ENCODE results near the gene ZNF679. TPM values are rescaled to one million over a fixed set of nuclear protein-coding genes. Genes with fewer than 3 reads are reported as not detected.
"Not testable (repeated sequence)": the region's sequence is repeated elsewhere in the genome, so short reads cannot be mapped to it uniquely, and the experiment has no call there.

ZNF679 gene
- total RNA-seq (2021; ENCODE audit: unreplicated experiment) (not detected), Bru-seq, nascent RNA (not detected), BruChase-seq, experiment 1, labeled RNA remaining after a 2-hour chase (not detected), BruChase-seq, experiment 2, labeled RNA remaining after a 6-hour chase (not detected)
- not detected for polyA plus RNA-seq (2012; ENCODE audit: insufficient read length)
- long read RNA-seq, result 0 reads

DNA sequence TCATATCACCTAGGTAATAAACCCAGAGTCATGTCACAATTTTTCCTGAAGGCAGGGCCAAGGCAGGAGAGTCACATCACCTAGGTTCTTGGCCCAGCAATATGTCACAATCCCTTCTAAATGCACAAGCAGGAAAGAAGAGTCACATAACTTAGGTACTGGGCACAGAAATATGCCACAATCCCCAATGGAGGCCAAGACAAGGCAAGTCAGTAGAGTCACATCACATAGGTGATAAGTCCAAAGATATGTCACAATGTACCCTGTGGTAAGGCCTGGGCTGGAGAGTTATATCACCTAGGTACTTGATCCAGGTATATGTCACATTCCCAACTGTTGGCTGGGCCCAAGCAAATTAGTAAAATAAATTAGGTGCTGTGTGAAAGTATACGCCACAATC is at the start of gene ZNF679:
ZNF679 (plus strand) TSS at position 301 of the 400 bp plus-strand sequence. CDS start 20,644 bp downstream, outside the sequence.
- DNase-seq (ENCODE audit: low read depth, low spot score); H3K4me3 ChIP-seq (ENCODE audit: low read depth in 2 of 2, low read length in 2 of 2); POLR2A ChIA-PET; CTCF ChIA-PET; H3K27me3 ChIP-seq (ENCODE audit: control insufficient read depth, insufficient read depth, low read length); ATAC-seq; BruUV-seq (replicated peaks); H3K4me1 ChIP-seq (ENCODE audit: control insufficient read depth, insufficient read depth, low read length); H3K27ac ChIP-seq (ENCODE audit: low read length); intact Hi-C loops (cut with micrococcal nuclease; ENCODE audit: unreplicated experiment); H3K36me3 ChIP-seq (ENCODE audit: control insufficient read depth, insufficient read depth, low read length); in situ Hi-C loops (cut with HindIII; ENCODE audit: low pct_unique_long_range_greater_than_20kb, low sequenced_read_pairs): not testable (repeated sequence)
- H3K9me3 ChIP-seq (ENCODE audit: control insufficient read depth, insufficient read depth, low read depth, low read length), result peaks cover 19% of the 10 kb centered on the region; the same call in 1 of the 2 replicates

DNA sequence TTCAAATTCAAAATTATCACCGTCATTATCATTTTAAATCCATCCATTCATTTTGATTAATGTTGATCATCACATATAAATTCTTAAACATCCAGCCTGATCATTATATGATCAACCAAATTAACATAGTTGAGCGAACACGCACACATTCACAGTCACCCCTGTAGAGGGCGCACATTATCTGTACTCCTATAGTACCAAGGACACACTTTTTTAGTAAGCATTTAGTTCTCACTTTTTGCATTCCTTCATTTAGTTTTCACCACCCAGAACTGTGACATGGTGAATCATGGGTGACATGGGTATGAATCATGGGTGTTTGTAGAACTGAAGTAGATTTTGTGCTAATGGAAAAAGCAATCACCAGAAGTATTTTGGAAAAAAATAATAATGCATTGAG is 47.3 kb upstream of the ZNF679 start:
- Histone ChIP-seq H3K27me3 (ENCODE audit: control insufficient read depth, insufficient read depth, low read length) (no peaks in the 10 kb centered on the region), H3K9me3 (ENCODE audit: control insufficient read depth, insufficient read depth, low read depth, low read length) (0 out of 2 replicates have a peak, but pooled peaks cover 6% of the 10 kb centered on the region), H3K27ac (ENCODE audit: low read length) (no peak overlapping the region), H3K4me1 (ENCODE audit: control insufficient read depth, insufficient read depth, low read length) (no peaks in the 10 kb centered on the region), H3K36me3 (ENCODE audit: control insufficient read depth, insufficient read depth, low read length) (no peaks in the 10 kb centered on the region), H3K4me3 (ENCODE audit: low read depth in 2 of 2, low read length in 2 of 2) (no peak overlapping the region)
- ATAC-seq (no peak), DNase-seq (ENCODE audit: low read depth, low spot score) (no peak)
- TF ChIP-seq POLR2AphosphoS5 (IDR thresholded peaks at IDR 0.05; ENCODE audit: low read depth, low read length) (no peak), CTCF (IDR thresholded peaks at IDR 0.05) (peak; percentile 29; the same call in 1 of the 2 replicates)
- intact Hi-C loops (cut with micrococcal nuclease; ENCODE audit: unreplicated experiment) (no loop called here), in situ Hi-C loops (cut with HindIII; ENCODE audit: low pct_unique_long_range_greater_than_20kb, low sequenced_read_pairs) (no loop called here)
- ChIA-PET POLR2A (no interaction called here), CTCF (no interaction called here)
- BruUV-seq (replicated peaks), result no TSS peak

- no peaks in the 10 kb centered on the region for H3K4me1 ChIP-seq (ENCODE audit: control insufficient read depth, insufficient read depth, low read length)
- intact Hi-C loops (cut with micrococcal nuclease; ENCODE audit: unreplicated experiment), result no loop called here
- no peak overlapping the region for H3K4me3 ChIP-seq (ENCODE audit: low read depth in 2 of 2, low read length in 2 of 2)
- no peak for TF ChIP-seq SIN3A (IDR thresholded peaks at IDR 0.05; ENCODE audit: borderline replicate concordance, insufficient read depth, low read depth, low read length)
- TF ChIP-seq, protein P1, sequence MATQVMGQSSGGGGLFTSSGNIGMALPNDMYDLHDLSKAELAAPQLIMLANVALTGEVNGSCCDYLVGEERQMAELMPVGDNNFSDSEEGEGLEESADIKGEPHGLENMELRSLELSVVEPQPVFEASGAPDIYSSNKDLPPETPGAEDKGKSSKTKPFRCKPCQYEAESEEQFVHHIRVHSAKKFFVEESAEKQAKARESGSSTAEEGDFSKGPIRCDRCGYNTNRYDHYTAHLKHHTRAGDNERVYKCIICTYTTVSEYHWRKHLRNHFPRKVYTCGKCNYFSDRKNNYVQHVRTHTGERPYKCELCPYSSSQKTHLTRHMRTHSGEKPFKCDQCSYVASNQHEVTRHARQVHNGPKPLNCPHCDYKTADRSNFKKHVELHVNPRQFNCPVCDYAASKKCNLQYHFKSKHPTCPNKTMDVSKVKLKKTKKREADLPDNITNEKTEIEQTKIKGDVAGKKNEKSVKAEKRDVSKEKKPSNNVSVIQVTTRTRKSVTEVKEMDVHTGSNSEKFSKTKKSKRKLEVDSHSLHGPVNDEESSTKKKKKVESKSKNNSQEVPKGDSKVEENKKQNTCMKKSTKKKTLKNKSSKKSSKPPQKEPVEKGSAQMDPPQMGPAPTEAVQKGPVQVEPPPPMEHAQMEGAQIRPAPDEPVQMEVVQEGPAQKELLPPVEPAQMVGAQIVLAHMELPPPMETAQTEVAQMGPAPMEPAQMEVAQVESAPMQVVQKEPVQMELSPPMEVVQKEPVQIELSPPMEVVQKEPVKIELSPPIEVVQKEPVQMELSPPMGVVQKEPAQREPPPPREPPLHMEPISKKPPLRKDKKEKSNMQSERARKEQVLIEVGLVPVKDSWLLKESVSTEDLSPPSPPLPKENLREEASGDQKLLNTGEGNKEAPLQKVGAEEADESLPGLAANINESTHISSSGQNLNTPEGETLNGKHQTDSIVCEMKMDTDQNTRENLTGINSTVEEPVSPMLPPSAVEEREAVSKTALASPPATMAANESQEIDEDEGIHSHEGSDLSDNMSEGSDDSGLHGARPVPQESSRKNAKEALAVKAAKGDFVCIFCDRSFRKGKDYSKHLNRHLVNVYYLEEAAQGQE (IDR thresholded peaks at IDR 0.05; ENCODE audit: insufficient read depth in 1 of 2, low read depth in 2 of 2, low read length in 1 of 2), result no peak
- no peak for TF ChIP-seq CTCF (IDR thresholded peaks at IDR 0.05)
- no peak for TF ChIP-seq TCF7L2 (IDR thresholded peaks at IDR 0.05; ENCODE audit: low read depth, low read length)
- TF ChIP-seq POLR2AphosphoS5 (IDR thresholded peaks at IDR 0.05; ENCODE audit: low read depth, low read length), result no peak
- H3K27me3 ChIP-seq (ENCODE audit: control insufficient read depth, insufficient read depth, low read length), result no peaks in the 10 kb centered on the region
- in situ Hi-C loops (cut with HindIII; ENCODE audit: low pct_unique_long_range_greater_than_20kb, low sequenced_read_pairs), result no loop called here
- H3K36me3 ChIP-seq (ENCODE audit: control insufficient read depth, insufficient read depth, low read length), result no peaks in the 10 kb centered on the region
- DNase-seq (ENCODE audit: low read depth, low spot score), result no peak
- ATAC-seq, result no peak
- BruUV-seq (replicated peaks), result no TSS peak
- CTCF ChIA-PET, result no interaction called here
- 0 out of 2 replicates have a peak, but pooled peaks cover 4% of the 10 kb centered on the region for H3K9me3 ChIP-seq (ENCODE audit: control insufficient read depth, insufficient read depth, low read depth, low read length)
- POLR2A ChIA-PET, result no interaction called here
- no peak overlapping the region for H3K27ac ChIP-seq (ENCODE audit: low read length)
Measured at GRCh38 chr7:64181586-64181985, 46.7 kb upstream of the ZNF679 start.

All from Panc1 (cell line).